GM18909 (cell line): ENCODE results near the gene NR1I3.
"Not testable (repeated sequence)": the region's sequence is repeated elsewhere in the genome, so short reads cannot be mapped to it uniquely, and the experiment has no call there.

Experiments used
- ATAC-seq: cut with Tn5 transposase; IDR thresholded peaks from one replicate; pipeline ENCODE4 v1.9.1; 2021; ENCODE audit warnings: mild to moderate bottlenecking; ENCODE audit not compliant: unreplicated experiment, poor library complexity

Gene NR1I3

GRCh38 chr1:161251579-161251978, 13.6 kb upstream of the NR1I3 start:
- ATAC-seq = no peak

GRCh38 chr1:161250829-161251228, 12.8 kb upstream of the NR1I3 start:
- ATAC-seq = no peak

- not testable (repeated sequence) for ATAC-seq
These were observed 12.1 kb upstream of the NR1I3 start for GRCh38 chr1:161250100-161250499.

GRCh38 chr1:161244888-161245287, 6.9 kb upstream of the NR1I3 start:
- no peak for ATAC-seq

GRCh38 chr1:161242313-161242712, 4.3 kb upstream of the NR1I3 start:
- ATAC-seq = no peak

GRCh38 chr1:161241682-161242081, 3.7 kb upstream of the NR1I3 start:
- no peak for ATAC-seq

- ATAC-seq = no peak
These were observed 1.8 kb downstream of the NR1I3 start for GRCh38 chr1:161235957-161236775.

GRCh38 chr1:161233102-161233501, 4.9 kb downstream of the NR1I3 start:
- ATAC-seq = no peak

- no peak for ATAC-seq
These were observed 7.2 kb downstream of the NR1I3 start for GRCh38 chr1:161230762-161231161.

- no peak for ATAC-seq
These were observed 8.1 kb downstream of the NR1I3 start for GRCh38 chr1:161229896-161230295.

- no peak for ATAC-seq
These were observed 10.0 kb downstream of the NR1I3 start for GRCh38 chr1:161228032-161228431.

GRCh38 chr1:161227196-161227871, 10.7 kb downstream of the NR1I3 start:
- peak; percentile 43 for ATAC-seq

GRCh38 chr1:161226759-161227158, 11.2 kb downstream of the NR1I3 start:
- ATAC-seq = no peak

GRCh38 chr1:161226320-161226711, 11.7 kb downstream of the NR1I3 start:
- ATAC-seq = no peak

- ATAC-seq = peak; percentile 95
These were observed 12.3 kb downstream of the NR1I3 start, which contains the start of gene TOMM40L for GRCh38 chr1:161225534-161226319. Gene TOMM40L, plus strand, starts transcription at chr1:161226060. Its CDS starts 430 bp downstream, at chr1:161226490.

- no peak for ATAC-seq
These were observed 12.8 kb downstream of the NR1I3 start for GRCh38 chr1:161225178-161225533.

GRCh38 chr1:161224695-161225087, 13.3 kb downstream of the NR1I3 start:
- not testable (repeated sequence) for ATAC-seq

GRCh38 chr1:161223805-161224694, 14.0 kb downstream of the NR1I3 start:
- no peak for ATAC-seq

- ATAC-seq = no peak
These were observed 15.6 kb downstream of the NR1I3 start for GRCh38 chr1:161222175-161223019.
